DND-41 (cell line): Measurements from ENCODE around the gene SELENOT.
"Not testable (repeated sequence)": the region's sequence is repeated elsewhere in the genome, so short reads cannot be mapped to it uniquely, and the experiment has no call there.

Experiments
- ATAC-seq: fragments of 200-7000 bp; cut with Tn5 transposase; 3 replicates; pipeline ENCODE4 v1.9.1; 2021; ENCODE audit warnings: low read depth; ENCODE audit not compliant: insufficient read depth
- DNase-seq: peaks from one replicate; pipeline ENCODE4 v3.0.0-alpha.2; 2020
- H2AFZ ChIP-seq: 2 replicates; pipeline ENCODE4 v1.6.0; 2012; ENCODE audit warnings: low read depth, low read length
- H3K27ac ChIP-seq: 2 replicates; pipeline ENCODE4 v1.5.1; 2012; ENCODE audit warnings: low read length, inconsistent platforms
- H3K27me3 ChIP-seq: fragments of 200-600 bp; sonication (generic); 2 replicates; pipeline ENCODE4 v1.6.0; 2012; ENCODE audit warnings: low read length, mild to moderate bottlenecking, inconsistent platforms; ENCODE audit not compliant: insufficient read depth, poor library complexity
- H3K36me3 ChIP-seq: 2 replicates; pipeline ENCODE4 v1.5.1; 2012; ENCODE audit warnings: low read length, inconsistent platforms; ENCODE audit not compliant: insufficient read depth
- H3K4me1 ChIP-seq: 2 replicates; pipeline ENCODE4 v1.5.1; 2012; ENCODE audit warnings: mild to moderate bottlenecking, low read length; ENCODE audit not compliant: insufficient read depth
- H3K4me2 ChIP-seq: 2 replicates; pipeline ENCODE4 v1.6.0; 2012; ENCODE audit warnings: mild to moderate bottlenecking, moderate library complexity, low read length, inconsistent platforms; ENCODE audit not compliant: insufficient read depth
- H3K4me3 ChIP-seq, 2 experiments: fragments of 200-600 bp in 1 of 2; shearing (Covaris generic) in 1 of 2; 2 replicates each; pipeline ENCODE4 v1.5.1; 2012 to 2016; ENCODE audit warnings: inconsistent platforms in 2 of 2, low read length in 2 of 2, mild to moderate bottlenecking in 2 of 2, low read depth in 1 of 2, moderate library complexity in 1 of 2
- H3K79me2 ChIP-seq: 2 replicates; pipeline ENCODE4 v1.6.0; 2012; ENCODE audit warnings: low read length, inconsistent platforms; ENCODE audit not compliant: insufficient read depth
- H3K9ac ChIP-seq: 2 replicates; pipeline ENCODE4 v1.6.0; 2012; ENCODE audit warnings: low read depth, mild to moderate bottlenecking, inconsistent platforms, low read length, moderate library complexity
- H3K9me3 ChIP-seq: 2 replicates; pipeline ENCODE4 v1.5.1; 2012; ENCODE audit warnings: low read length, moderate library complexity, mild to moderate bottlenecking, inconsistent platforms; ENCODE audit not compliant: insufficient read depth, severe bottlenecking
- H4K20me1 ChIP-seq: 2 replicates; pipeline ENCODE4 v1.6.0; 2012; ENCODE audit warnings: low read length; ENCODE audit not compliant: insufficient read depth
- EZH2 ChIP-seq: IDR thresholded peaks from 3 replicates; pipeline ENCODE4 v1.6.1; 2012; ENCODE audit warnings: borderline replicate concordance, low read depth, mild to moderate bottlenecking, moderate library complexity, low read length, inconsistent platforms; ENCODE audit not compliant: severe bottlenecking
- TF ChIP-seq, protein P1 (sequence below): IDR thresholded peaks from 2 replicates; pipeline ENCODE4 v1.5.1; 2012; ENCODE audit warnings: borderline replicate concordance, low read length, moderate library complexity, mild to moderate bottlenecking; ENCODE audit not compliant: poor library complexity, severe bottlenecking; ENCODE audit errors: extremely low read depth

SELENOT gene

DNA sequence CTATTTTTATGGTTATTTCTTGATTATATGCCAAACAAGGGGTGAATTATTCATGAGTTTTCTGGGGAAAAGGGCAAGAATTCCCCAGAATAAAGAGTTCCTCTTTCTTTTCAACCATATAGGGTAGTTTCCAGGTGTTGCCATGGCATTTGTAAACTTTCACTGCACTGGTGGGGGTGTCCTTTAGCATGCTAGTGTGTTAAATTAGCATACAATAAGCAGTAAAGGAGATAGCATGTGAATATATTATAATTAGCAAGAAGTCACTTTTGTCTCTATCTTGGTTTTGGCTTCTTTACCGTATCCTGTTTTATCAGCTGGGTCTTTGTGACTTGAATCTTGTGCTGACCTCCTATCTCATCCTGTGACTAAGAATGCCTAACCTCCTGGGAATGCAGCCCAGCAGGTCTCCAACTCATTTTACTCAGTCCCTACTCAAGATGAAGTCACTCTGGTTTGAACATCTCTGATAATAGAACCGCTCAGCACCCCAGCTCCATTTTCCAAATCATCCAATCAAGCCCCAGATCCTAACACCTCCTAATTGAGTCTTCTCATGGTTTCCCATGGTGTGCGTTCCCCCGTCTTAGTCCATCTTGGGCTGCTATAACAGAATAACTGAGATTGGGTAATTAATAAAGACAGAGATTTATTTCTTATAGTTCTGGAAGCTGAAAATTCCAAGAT is 3.4 kb upstream of the SELENOT start:
- H4K20me1 ChIP-seq = peaks cover 7% of the 10 kb centered on the region; the same call in 1 of the 2 replicates
- ATAC-seq (no peak), DNase-seq (no peak)
- H3K9ac ChIP-seq = no peak overlapping the region
- no peaks in the 10 kb centered on the region for H3K9me3 ChIP-seq
- no peaks in the 10 kb centered on the region for H3K27me3 ChIP-seq
- peaks cover 33% of the 10 kb centered on the region for H3K4me1 ChIP-seq
- H3K4me2 ChIP-seq = no peak overlapping the region
- no peak overlapping the region for H3K27ac ChIP-seq
- H3K4me3 ChIP-seq = no peak overlapping the region
- no peaks in the 10 kb centered on the region for H3K36me3 ChIP-seq
- TF ChIP-seq, protein P1, sequence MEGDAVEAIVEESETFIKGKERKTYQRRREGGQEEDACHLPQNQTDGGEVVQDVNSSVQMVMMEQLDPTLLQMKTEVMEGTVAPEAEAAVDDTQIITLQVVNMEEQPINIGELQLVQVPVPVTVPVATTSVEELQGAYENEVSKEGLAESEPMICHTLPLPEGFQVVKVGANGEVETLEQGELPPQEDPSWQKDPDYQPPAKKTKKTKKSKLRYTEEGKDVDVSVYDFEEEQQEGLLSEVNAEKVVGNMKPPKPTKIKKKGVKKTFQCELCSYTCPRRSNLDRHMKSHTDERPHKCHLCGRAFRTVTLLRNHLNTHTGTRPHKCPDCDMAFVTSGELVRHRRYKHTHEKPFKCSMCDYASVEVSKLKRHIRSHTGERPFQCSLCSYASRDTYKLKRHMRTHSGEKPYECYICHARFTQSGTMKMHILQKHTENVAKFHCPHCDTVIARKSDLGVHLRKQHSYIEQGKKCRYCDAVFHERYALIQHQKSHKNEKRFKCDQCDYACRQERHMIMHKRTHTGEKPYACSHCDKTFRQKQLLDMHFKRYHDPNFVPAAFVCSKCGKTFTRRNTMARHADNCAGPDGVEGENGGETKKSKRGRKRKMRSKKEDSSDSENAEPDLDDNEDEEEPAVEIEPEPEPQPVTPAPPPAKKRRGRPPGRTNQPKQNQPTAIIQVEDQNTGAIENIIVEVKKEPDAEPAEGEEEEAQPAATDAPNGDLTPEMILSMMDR = no peak
- no peak for TF ChIP-seq EZH2
- peaks cover 68% of the 10 kb centered on the region for H3K79me2 ChIP-seq
- H2AFZ ChIP-seq = no peak overlapping the region

DNA sequence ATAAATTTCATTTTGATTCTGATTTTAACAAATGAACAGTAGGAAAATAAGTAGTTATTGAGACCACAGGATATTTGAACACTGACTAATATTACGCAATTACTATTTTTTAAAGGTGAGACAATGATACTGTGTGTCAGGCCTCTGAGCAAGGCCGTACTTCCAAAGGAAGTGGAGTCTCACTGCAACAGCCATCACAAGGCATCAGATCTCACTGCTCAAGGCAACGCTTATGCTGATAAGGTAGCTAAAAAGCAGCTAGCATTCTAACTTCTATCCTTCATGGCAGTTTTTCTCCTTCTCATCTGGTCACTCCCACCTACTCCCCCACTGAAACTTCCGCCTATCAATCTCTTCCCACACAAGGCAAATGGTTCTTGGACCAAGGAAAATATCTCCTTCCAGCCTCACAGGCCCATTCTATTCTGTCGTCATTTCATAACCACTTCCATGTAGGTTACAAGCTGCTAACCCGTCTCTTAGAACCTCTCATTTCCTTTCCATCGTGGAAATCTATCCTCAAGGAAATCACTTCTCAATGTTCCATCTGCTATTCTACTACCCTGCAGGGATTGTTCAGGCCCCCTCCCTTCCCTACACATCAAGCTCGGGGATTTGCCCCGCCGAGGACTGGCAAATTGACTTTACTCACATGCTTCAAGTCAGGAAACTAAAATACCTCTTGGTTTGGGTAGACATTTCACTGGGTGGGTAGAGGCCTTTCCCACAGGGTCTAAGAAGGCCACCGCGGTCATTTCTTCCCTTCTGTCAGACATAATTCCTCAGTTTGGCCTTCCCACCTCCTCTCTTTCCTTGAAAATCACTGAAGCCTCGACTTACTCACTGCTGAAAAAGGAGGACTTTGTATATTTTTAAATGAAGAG is 2.2 kb upstream of the SELENOT start:
- Histone ChIP-seq H3K4me1 (peaks cover 44% of the 10 kb centered on the region), H3K4me2 (peak overlapping the region; percentile 84), H3K4me3 (peak overlapping the region in 1 of 2 experiments; percentile 8; a peak in 1 of 4 replicates), H3K79me2 (peaks cover 76% of the 10 kb centered on the region)
- not testable (repeated sequence) for H3K9me3 ChIP-seq, DNase-seq, H2AFZ ChIP-seq, H3K9ac ChIP-seq, H3K27me3 ChIP-seq, H3K27ac ChIP-seq, H3K36me3 ChIP-seq, H4K20me1 ChIP-seq, ATAC-seq

DNA sequence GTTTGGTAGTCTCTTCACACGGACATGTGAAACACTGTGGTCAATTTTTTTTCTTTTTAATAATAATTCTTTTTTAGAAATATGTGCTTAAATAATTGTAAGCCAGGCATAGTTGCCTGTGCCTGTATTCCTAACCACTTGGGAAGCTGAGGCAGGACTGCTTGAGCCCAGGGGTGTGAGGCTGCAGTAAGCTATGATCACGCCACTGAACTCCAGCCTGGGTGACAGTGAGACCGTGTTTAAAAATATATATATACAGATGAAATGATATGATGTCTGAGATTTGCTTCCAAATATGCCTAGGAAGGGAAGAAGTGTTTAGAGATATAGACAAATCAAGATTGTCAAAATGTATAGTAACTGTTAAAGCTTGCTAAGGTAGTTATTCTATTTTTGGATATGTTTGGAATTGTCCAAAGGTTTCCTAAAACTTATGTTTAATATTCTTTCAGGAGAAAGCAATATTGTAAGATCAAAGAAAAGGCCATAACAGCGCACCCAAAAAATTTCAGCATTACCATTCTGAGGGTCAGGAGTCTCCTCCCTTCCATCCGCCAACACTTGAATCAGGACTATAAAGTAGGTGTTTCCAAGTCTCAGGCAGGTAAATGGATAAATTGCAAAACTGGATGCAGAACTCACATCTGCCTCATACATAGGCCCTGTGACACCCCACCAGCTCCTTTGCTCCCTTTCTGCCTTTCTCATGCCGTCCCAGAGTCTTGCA is 532 bp upstream of the SELENOT start:
- Histone ChIP-seq H4K20me1 (peaks cover 16% of the 10 kb centered on the region; the same call in 1 of the 2 replicates), H3K9ac (peak overlapping the region; percentile 81), H3K79me2 (peaks cover 85% of the 10 kb centered on the region), H3K27ac (peak overlapping the region; percentile 100), H3K4me3 (peak overlapping the region; percentile 56 to 89), H3K4me1 (peaks cover 60% of the 10 kb centered on the region), H3K27me3 (no peaks in the 10 kb centered on the region), H3K36me3 (peaks cover 14% of the 10 kb centered on the region; the same call in 1 of the 2 replicates), H3K9me3 (no peaks in the 10 kb centered on the region), H3K4me2 (peak overlapping the region; percentile 84), H2AFZ (peak overlapping the region; percentile 95)
- peak; percentile 47 for ATAC-seq
- no peak for DNase-seq
- TF ChIP-seq EZH2 = no peak
- TF ChIP-seq, protein P1 = no peak
